GM19468 (cell line): ENCODE data around the gene NSUN5.

Source experiments
- ATAC-seq: cut with Tn5 transposase; IDR thresholded peaks from one replicate; pipeline ENCODE4 v1.9.1; 2021; ENCODE audit warnings: mild to moderate bottlenecking, moderate library complexity, moderate number of reproducible peaks; ENCODE audit not compliant: unreplicated experiment; ENCODE audit errors: extremely low read depth

Gene NSUN5

DNA sequence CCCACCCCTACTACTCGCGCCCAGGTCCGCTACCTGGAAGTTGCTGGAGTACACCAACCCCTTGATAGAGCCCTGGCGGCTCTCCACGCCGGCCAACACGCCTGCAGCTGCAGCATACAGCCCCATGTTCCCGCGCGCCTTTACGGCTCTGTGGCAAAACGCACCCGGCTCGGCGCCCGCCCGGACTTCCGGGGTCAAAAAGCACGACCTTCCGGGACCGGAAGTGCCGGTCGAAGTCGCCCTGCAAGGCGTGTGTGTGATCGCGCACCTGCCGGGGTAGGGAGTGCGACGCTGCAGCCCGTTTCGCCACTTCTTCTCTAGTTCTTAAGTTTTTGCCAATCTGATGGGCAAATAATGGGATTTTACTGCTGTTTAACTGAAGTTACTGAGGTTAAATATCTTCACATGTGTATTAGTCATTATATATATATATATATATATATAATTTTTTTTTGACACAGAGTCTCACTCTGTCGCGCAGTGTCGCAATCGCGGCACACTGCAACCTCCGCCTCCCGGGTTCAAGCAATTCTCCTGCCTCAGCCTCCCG lies at the start of gene NSUN5:
Gene NSUN5 (minus strand): TSS at position 162 of the 550 bp plus-strand sequence. CDS start 36 bp downstream, at position 126.
- ATAC-seq: peak; percentile 84

DNA sequence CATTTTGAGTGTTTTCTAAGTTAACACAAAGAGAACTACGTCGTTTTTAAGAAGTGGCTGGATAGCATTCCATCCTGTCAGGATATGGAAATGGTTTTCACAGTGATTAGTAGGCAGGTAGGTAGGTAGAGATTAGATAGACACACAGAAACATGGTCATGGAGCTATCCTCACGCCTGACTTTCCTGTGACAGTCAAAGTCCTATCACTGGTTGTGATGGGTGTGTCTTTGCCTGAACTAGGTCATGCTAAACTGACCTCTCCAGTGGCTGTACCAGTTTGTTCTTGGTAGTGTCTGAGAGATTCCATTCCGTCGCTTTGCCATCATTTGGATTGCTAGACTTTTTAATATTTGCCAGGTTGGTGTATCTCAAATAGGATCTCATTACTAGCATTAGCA lies 47.5 kb upstream of the NSUN5 start:
- no peak for ATAC-seq

DNA sequence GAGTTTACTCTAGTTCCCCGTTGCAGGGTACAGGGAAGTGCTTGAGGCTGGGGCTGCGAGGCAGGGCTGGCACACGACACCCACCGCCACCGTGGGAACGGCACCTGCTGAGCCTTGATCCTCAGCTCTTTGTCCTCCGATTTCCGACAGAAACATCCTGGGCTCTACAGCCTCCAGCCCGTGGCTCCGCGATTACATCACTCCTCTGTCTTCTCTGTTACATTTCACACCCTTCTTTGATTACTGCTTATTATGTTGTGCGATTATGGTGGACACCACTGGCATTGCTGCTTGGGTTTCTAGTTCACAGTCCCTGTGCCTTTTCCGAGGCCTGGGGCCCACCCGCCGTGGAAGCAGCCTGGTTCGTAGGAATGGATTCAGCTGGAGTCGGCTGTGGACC lies 46.2 kb upstream of the NSUN5 start:
- no peak for ATAC-seq

DNA sequence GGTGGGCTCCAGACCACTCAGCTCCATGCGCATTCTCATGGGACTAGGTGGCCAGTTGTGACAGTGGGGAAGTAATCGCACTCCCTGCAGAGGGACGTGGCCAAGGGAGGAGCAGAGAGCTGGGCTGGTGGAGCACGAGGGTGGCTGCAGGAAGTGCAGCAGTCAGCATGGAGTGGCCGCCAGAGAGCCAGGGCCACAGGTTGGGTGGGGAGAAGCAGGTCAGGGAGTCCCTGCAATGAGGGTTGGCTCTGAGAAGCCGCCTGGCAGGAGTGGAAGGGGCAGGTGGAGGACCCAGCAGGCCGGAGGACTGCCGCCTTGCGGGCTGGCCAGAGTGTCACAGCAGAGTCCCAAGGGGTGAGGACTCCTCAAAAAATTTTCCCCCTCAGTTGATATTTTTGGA lies 45.6 kb upstream of the NSUN5 start:
- ATAC-seq: no peak

DNA sequence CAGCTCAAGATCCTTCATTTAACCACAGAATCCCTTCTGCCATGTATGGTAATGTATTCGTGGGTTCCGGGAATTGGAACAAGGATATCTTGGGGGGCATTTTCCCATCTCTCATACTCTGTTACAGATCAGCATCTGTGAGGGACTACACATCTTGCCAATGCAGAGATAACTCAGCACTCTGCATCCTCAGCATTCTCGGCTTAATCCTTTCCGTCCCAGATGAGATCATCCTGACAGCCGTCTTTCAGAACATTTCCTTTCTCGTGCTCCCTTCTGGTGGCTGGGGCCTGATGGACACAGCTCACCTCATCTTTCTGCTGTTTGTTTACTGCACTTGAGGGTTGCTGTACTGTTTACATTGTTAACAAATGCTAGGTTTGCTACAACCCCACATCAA lies 44.6 kb upstream of the NSUN5 start:
- no peak for ATAC-seq

DNA sequence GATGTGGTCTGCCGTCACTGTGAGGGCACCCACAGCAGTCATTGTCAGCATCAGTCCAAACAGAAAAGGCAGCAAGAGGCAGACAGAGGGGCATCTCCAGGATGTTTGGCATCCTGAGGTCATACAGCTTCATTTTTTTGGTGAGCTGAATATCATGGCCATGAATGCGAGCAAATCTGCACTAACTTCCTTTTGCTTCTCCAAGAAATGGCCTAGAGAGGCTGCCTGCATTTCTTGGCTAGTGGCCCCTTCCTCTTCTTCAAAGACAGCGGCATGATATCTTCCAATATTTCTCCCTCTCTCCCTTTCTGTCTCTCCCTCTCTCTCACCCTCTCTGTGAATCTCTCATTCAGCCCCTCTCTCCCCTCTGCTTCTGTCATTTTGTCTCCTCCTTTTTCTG lies 44.2 kb upstream of the NSUN5 start:
- no peak for ATAC-seq

DNA sequence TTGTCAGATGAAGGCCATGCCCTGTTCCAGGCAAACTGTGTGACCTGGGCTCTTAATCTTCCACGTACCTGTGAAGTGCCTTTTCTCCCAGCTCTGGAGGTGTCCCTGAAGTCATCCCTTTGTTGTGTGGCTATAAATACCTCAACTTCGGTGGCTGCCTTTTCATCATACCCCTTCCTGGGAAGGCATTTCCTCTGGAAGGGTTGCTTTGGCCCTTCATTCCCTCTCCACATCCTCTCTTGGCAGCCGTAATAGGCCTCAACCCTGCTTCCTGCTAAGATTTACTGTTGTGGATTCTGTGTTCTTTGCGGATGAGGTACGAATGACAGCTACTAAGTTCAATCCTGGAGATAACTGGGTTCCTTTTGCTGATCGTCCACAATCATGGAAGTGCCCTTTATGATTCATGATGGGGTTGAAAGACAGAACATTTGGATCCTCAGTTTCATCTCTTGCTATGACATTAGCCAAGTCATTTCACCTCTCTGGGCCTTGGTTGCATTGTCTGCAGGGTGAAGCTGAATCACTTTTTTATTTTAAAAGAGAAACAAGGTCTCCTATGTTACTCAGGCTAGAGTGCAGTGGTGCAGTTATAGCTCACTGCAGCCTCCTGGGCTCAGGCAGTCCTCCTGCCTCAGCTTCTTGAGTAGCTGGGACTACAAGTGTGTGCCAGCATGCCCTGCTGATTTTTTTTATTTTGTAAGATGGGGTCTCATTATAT lies 43.0 kb upstream of the NSUN5 start:
- no peak for ATAC-seq

DNA sequence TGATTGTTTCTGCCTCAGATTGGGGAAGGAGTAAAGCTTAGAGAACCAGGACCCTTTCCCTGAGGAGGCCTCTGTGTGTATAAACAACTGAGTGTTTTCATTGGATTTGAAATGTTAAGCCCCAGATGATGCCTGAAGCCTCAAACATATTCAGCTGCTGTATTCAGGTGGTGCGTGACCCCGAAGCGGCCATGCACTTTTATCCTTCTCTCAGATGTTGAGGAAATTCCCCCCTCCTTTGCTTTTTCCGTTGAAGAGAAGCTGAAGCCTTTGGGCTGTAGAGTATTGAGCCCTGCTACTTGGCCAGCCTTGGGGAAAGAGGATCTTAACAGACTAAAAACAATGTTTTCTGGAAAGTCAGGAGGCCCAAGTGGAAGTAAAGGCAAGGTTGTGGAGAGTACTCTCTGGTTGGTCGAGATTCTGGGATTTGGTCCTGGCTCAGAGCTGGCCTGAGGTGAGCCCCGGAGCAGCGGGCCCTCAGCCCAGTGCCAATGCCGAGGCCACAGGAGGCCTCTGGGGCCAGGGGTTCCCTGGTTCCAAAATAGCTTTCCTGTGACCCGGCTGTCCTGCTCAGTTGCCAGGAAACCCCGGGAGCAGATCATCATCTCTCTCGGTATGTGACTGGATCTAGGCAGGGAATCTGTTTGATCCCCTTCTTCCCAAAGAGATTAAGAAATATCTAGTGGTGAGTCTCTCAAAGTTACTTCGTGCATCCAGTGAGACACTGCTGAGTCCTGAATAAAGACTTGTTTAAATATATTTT lies 41.9 kb upstream of the NSUN5 start:
- no peak for ATAC-seq

DNA sequence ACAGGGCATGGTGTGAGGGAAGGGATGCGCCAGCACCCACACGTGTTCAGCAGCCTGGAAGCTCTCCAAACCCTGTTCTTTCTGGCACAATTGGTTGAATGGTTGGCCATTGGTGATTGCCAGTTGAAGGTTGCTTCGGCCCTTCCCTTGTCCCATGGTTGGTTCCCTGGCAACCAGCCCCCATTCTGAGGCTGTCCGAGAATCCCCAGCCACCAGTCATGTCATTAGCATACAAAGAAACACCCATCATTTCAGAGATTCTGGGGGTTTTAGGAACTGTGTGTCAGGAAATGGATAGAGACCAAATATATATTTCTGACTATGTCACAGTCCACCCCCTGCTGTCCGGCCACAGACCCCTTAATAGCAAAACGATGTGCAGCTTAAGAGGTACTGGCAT lies 41.1 kb upstream of the NSUN5 start:
- ATAC-seq: no peak

DNA sequence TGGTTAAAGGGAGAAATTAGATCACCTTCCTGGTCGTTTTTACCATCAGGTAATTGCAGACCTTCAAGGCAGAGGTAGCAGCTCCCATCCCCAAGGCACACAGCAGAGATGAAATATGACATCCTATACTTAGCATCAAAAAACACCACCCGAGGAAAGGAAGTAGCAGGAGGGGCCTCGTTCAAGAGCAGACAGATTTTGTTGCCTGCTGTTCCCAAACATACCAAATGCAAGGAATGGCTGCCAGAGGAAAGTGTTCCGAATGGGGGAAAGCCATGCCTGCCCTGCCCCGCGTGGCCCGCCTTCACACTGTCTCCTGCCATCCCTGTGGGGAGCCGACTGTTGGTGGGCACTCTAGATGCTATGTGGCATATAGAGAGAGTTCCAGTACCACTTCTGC lies 37.3 kb upstream of the NSUN5 start:
- no peak for ATAC-seq

DNA sequence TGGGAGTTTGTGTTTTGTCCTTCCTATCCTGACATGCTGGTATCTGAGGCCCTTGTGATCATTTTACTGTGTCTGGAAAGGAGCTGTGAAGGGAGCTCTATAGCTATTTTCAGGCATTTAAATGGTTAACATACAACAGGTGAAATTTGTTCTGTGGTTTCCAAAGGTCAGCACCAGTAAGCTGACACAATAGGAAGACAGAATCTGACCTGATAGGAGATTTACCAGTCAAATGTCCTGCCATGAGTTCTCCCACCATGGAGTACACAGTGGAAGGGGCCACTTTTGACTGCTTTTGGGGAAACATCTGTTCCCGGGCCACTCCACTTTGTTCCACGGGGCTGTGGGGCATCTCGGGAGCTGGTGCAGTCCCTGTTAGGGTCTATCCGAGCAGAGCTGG lies 36.9 kb upstream of the NSUN5 start:
- no peak for ATAC-seq

DNA sequence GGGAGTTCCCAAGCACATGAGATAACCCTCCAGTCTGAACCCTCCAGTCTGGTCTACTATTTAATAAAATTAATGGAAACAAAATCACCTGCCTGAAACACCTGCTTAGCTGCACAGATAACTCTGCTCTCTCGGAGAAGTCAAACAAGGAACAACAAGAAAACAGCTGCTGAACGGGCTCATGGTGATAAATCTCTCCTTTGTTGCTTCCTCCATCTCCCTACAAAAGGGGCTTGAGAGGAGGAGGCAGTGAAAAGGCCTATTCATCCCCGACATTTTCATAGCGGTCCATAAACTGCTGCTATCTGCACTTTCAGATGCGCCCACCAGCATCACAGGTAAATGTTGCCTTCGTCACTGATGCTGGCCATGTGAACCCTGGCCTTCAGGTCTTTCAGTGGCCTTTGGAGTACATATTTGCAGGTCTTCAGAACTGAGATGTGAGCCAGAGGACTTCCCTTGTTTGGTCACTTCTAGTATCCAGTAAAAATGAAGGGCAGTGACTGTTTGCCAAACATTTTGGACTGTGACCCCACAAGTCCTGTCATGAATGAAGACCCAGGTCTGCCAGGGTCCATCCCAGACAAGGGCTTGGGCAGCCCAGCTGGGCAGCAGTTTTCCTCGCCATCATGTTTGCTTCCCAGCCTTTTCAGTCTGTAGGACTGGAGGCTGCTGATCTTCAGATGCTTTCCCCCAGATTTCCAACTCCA lies 35.2 kb upstream of the NSUN5 start:
- no peak for ATAC-seq

DNA sequence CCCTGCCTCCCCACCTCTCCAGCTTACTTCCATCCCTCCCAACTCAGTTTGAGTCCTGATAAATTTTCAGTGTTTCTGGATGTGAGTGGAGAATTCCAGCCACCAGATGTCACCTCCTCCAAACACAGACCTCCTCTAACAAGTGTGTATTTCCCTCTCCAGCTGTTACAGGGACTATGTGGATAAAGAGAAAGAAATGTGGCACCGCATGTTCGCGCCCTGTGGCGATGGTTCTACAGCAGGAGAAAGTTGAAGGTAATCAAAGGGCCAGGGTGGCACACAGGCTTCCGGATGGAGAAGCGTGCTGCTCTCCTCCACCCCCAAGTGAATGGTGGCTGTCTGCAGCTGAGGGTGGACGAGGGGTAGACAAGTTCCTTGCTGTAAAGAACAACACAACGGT lies 34.0 kb upstream of the NSUN5 start:
- ATAC-seq: no peak

DNA sequence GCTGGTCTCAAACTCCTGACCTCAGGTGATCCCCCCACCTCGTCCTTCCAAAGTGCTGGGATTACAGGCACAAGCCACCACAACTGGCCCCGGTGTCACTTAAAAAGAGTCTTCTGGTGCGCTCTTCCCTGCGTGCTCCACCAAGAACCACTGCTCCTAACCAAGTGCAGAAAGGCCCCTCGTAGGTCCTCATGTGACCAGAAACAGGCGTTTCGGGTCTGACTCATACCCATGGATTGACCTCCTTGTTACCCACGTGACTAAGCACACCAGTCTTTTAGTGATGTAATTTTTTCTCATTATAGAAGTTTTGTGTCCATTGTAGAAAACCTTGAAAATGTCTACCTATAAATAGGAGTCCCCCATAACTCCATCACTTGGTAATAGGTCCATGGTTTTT lies 33.3 kb upstream of the NSUN5 start:
- no peak for ATAC-seq

DNA sequence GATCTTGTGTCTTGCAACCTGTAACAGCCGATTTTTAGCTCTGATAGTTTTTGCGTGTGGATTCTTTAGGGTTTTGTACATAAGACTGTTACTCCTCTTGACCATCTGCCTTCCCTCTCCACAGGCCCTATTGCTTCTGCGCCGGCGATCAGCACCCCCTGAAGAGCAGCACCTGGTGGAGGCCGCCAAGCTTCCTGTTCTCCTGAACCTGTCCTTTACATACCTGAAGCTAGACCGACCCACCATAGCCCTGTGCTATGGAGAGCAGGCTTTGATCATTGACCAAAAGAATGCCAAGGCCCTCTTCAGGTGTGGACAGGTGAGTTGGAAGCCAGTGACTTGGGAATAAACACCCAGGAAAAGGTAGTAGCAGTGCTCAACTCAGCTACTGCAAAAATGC lies 31.9 kb upstream of the NSUN5 start:
- no peak for ATAC-seq

DNA sequence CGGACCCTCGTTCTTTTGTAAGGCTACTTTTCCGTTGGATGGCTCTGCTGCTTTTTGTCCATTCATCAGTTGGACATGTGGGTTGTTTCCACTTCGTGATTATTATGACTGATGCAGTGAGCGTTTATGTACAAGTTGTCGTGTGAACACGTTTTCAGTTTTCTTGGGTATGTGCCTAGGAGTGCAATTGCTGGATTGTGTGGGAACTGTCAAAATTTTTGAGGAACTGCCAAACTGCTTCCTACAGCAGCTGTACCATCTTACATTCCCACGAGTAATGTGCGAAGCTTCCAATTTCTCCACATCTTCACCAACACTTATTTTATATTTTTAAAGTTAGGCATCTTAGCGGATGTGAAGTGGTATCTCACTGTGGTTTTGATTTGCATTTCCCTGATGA lies 29.7 kb upstream of the NSUN5 start:
- ATAC-seq: no peak

DNA sequence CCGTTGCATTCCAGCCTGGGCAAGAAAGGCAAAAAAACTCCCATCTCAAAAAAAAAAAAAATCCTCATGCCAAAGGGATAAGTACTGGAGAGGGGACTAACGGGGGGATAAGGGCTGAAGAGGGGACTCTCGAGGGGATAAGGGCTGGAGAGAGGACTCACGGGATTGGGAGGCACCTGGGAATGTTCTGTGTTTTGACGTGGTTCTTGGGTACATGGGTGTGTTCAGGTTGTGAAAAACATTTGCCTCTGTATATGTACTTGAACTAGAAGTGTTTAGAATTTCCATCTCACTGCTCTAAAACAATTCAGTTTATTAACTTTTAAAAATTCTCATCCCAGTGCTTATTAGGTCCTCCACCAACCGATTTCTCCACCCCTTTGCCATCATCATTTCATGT lies 23.8 kb upstream of the NSUN5 start:
- ATAC-seq: no peak

DNA sequence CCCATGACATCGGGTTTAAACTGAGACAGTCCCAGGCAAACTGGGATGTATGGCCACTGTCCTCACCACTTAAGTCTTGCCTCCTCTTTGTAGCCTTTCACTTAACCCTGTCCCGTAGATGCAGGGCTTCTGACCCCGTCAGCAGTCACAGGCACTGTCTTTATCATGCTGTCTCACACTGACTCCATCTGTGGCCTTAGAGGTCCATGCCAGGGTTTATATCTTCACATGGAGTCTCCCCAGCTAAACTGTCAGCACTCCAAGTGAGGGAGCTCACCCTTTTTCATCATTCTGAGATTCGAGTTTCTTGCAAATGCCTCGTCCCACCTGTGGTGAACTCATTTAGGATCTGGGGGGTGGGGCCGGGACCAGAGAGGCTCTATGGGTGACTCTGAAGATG lies 22.1 kb upstream of the NSUN5 start:
- no peak for ATAC-seq

DNA sequence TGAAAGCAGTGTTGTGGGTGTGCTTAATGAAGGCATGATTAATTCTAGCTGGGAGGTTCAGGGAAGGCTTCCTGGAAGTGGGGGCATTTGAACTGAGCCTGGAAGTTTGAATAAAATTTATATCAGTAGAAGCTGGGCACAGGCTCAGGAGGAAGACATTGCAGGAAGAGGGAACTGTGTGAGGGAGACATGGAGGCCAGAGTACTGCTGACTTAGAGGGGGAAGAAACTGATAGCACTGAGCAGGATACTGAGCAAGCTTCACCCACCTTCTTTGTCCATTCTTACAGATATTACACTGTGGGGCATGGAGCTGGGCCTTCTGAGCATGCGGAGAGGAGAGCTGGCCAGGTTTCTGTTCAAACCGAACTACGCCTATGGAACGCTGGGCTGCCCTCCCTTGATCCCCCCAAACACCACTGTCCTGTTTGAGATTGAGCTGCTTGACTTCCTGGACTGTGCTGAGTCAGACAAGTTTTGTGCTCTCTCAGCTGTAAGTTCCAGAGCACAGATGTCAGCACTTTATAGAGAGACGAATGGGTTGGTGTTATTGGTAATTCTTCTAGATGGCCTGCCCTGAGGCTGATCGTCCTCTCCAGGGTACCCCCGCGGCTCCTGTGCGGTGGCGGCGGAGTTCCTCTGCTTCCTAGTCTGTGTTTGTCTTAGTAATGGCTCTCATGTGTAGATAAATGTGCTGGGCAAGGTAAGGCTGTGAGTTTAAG lies 21.4 kb upstream of the NSUN5 start:
- no peak for ATAC-seq

DNA sequence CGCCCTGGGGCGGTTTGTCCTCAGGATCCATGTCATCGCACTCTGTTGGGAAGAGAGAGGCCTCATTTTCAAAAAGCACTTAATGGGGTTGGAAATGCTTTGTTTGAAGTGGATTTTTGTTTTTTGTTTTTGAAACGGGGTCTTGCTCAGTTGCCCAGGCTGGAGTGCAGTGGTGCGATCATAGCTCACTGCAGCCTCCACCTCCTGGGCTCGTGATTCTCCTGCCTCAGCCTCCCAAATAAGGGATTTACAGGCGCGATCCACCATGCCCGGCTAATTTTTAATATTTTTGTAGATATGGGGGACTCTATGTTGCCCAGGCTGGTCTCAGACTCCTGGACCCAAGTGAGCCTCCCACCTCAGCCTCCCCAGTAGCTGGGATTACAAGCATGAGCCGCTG lies 20.1 kb upstream of the NSUN5 start:
- no peak for ATAC-seq
